ENCODE measurements around the gene GNG2.

GNG2 gene

GRCh38 chr14:51845811-51846210, 14.6 kb upstream of the GNG2 start:
- no peak for DNase-seq (ENCODE audit: insufficient read length, low spot score)
- FAIRE-seq = no peak
- no peak for TF ChIP-seq POLR2A (IDR thresholded peaks at IDR 0.05; ENCODE audit: low read depth, low read length)

GRCh38 chr14:51846631-51847488, 13.6 kb upstream of the GNG2 start:
- FAIRE-seq (no peak), DNase-seq (ENCODE audit: insufficient read length, low spot score) (no peak)
- no peak for TF ChIP-seq POLR2A (IDR thresholded peaks at IDR 0.05; ENCODE audit: low read depth, low read length)

GRCh38 chr14:51847489-51847796, 13.0 kb upstream of the GNG2 start:
- TF ChIP-seq POLR2A (IDR thresholded peaks at IDR 0.05; ENCODE audit: low read depth, low read length) = no peak
- DNase-seq (ENCODE audit: insufficient read length, low spot score) = no peak
- no peak for FAIRE-seq

GRCh38 chr14:51848120-51848519, 12.3 kb upstream of the GNG2 start:
- no peak for TF ChIP-seq POLR2A (IDR thresholded peaks at IDR 0.05; ENCODE audit: low read depth, low read length)
- DNase-seq (ENCODE audit: insufficient read length, low spot score) (no peak), FAIRE-seq (no peak)

- FAIRE-seq = peak; percentile 30
- DNase-seq (ENCODE audit: insufficient read length, low spot score) = no peak
- TF ChIP-seq POLR2A (IDR thresholded peaks at IDR 0.05; ENCODE audit: low read depth, low read length) = no peak
Measured at GRCh38 chr14:51849097-51849496, 11.3 kb upstream of the GNG2 start.

- no peak for FAIRE-seq
- TF ChIP-seq POLR2A (IDR thresholded peaks at IDR 0.05; ENCODE audit: low read depth, low read length) = no peak
- DNase-seq (ENCODE audit: insufficient read length, low spot score) = no peak
Measured at GRCh38 chr14:51850651-51851050, 9.8 kb upstream of the GNG2 start.

- TF ChIP-seq POLR2A (IDR thresholded peaks at IDR 0.05; ENCODE audit: low read depth, low read length) = no peak
- DNase-seq (ENCODE audit: insufficient read length, low spot score) (no peak), FAIRE-seq (no peak)
Measured at GRCh38 chr14:51852541-51852940, 7.9 kb upstream of the GNG2 start.

GRCh38 chr14:51855234-51855633, 5.2 kb upstream of the GNG2 start:
- no peak for FAIRE-seq
- TF ChIP-seq POLR2A (IDR thresholded peaks at IDR 0.05; ENCODE audit: low read depth, low read length) = no peak
- DNase-seq (ENCODE audit: insufficient read length, low spot score) = no peak

GRCh38 chr14:51856792-51857296, 3.6 kb upstream of the GNG2 start:
- FAIRE-seq = no peak
- no peak for DNase-seq (ENCODE audit: insufficient read length, low spot score)
- TF ChIP-seq POLR2A (IDR thresholded peaks at IDR 0.05; ENCODE audit: low read depth, low read length) = no peak

GRCh38 chr14:51859131-51859530, 1.3 kb upstream of the GNG2 start:
- no peak for TF ChIP-seq POLR2A (IDR thresholded peaks at IDR 0.05; ENCODE audit: low read depth, low read length)
- no peak for FAIRE-seq
- DNase-seq (ENCODE audit: insufficient read length, low spot score) = no peak

- FAIRE-seq (peak; percentile 87), DNase-seq (ENCODE audit: insufficient read length, low spot score) (no peak)
- no peak for TF ChIP-seq POLR2A (IDR thresholded peaks at IDR 0.05; ENCODE audit: low read depth, low read length)
Measured at GRCh38 chr14:51860825-51861499, 550 bp downstream of the GNG2 start.

GRCh38 chr14:51862176-51862796, 1.9 kb downstream of the GNG2 start:
- no peak for TF ChIP-seq POLR2A (IDR thresholded peaks at IDR 0.05; ENCODE audit: low read depth, low read length)
- FAIRE-seq = peak; percentile 48
- DNase-seq (ENCODE audit: insufficient read length, low spot score) = no peak

GRCh38 chr14:51862860-51863259, 2.4 kb downstream of the GNG2 start:
- TF ChIP-seq POLR2A (IDR thresholded peaks at IDR 0.05; ENCODE audit: low read depth, low read length) = no peak
- FAIRE-seq (no peak), DNase-seq (ENCODE audit: insufficient read length, low spot score) (no peak)

GRCh38 chr14:51865953-51866747, 5.7 kb downstream of the GNG2 start:
- DNase-seq (ENCODE audit: insufficient read length, low spot score) (no peak), FAIRE-seq (no peak)
- no peak for TF ChIP-seq POLR2A (IDR thresholded peaks at IDR 0.05; ENCODE audit: low read depth, low read length)

All from H54 (cell line).